GM12878 (cell line): ENCODE measurements around the gene POLR2B. TPM values are rescaled to one million over a fixed set of nuclear protein-coding genes. Genes with fewer than 3 reads are reported as not detected.

Experiments
- ASH2L ChIP-seq: fragments of 300-600, 200-600 bp; sonication (generic); IDR thresholded peaks from 2 replicates; pipeline ENCODE4 v1.6.1; 2017; ENCODE audit warnings: low read depth, mild to moderate bottlenecking, borderline replicate concordance
- ATF2 ChIP-seq: IDR thresholded peaks from 2 replicates; pipeline ENCODE4 v1.6.1; 2012; ENCODE audit warnings: low read length, inconsistent platforms
- BACH1 ChIP-seq: fragments of 450-650 bp; IDR thresholded peaks from 2 replicates; pipeline ENCODE4 v1.6.1; 2017; ENCODE audit warnings: mild to moderate bottlenecking, borderline replicate concordance
- BCL3 ChIP-seq: IDR thresholded peaks from 2 replicates; pipeline ENCODE4 v1.6.1; 2011; ENCODE audit warnings: borderline replicate concordance, low read depth, mild to moderate bottlenecking, moderate library complexity, low read length; ENCODE audit not compliant: insufficient read depth, poor library complexity, severe bottlenecking
- E2F8 ChIP-seq: fragments of 450-650 bp; IDR thresholded peaks from 2 replicates; pipeline ENCODE4 v1.6.1; 2018; ENCODE audit warnings: mild to moderate bottlenecking, low read depth, moderate library complexity; ENCODE audit not compliant: partially characterized antibody
- ELK1 ChIP-seq: IDR thresholded peaks from 2 replicates; pipeline ENCODE4 v1.6.1; 2012; ENCODE audit warnings: low read depth, low read length, improper control_type of control experiment
- ESRRA ChIP-seq: IDR thresholded peaks from 2 replicates; pipeline ENCODE4 v1.6.1; 2012; ENCODE audit warnings: mild to moderate bottlenecking, low read length, improper control_type of control experiment
- HDAC6 ChIP-seq: fragments of 200-600 bp; sonication (generic); IDR thresholded peaks from one replicate; pipeline ENCODE4 v1.8.0; 2017; ENCODE audit warnings: antibody characterized with exemption; ENCODE audit not compliant: unreplicated experiment
- KLF5 ChIP-seq: fragments of 450-650 bp; IDR thresholded peaks from 2 replicates; pipeline ENCODE4 v1.6.1; 2014; ENCODE audit warnings: mild to moderate bottlenecking; ENCODE audit not compliant: partially characterized antibody
- MXI1 ChIP-seq: fragments of 150-350 bp; IDR thresholded peaks from 2 replicates; pipeline ENCODE4 v1.6.1; 2011; ENCODE audit warnings: low read depth, mild to moderate bottlenecking, inconsistent platforms, low read length, improper control_type of control experiment
- NR2C1 ChIP-seq: fragments of 450-650 bp; IDR thresholded peaks from 2 replicates; pipeline ENCODE4 v1.6.1; 2017; ENCODE audit warnings: antibody characterized with exemption, mild to moderate bottlenecking, moderate library complexity
- NRF1 ChIP-seq: conservative IDR thresholded peaks from 2 replicates; pipeline ENCODE4 v1.6.1; 2011; ENCODE audit warnings: mild to moderate bottlenecking, low read depth, low read length, improper control_type of control experiment
- SKIL ChIP-seq: fragments of 450-650 bp; IDR thresholded peaks from 2 replicates; pipeline ENCODE4 v1.6.1; 2017; ENCODE audit warnings: mild to moderate bottlenecking, low read depth, inconsistent platforms; ENCODE audit not compliant: poor library complexity, severe bottlenecking
- YBX1 ChIP-seq: fragments of 450-650 bp; IDR thresholded peaks from 2 replicates; pipeline ENCODE4 v1.6.1; 2016; ENCODE audit warnings: antibody characterized with exemption
- ZNF687 ChIP-seq: fragments of 450-650 bp; IDR thresholded peaks from 2 replicates; pipeline ENCODE4 v1.6.1; 2017; ENCODE audit warnings: mild to moderate bottlenecking, moderate library complexity
- polyA plus RNA-seq, 11 experiments: library from polyadenylated mRNA; depleted of rRNA in 4 of 11; unstranded in 6 of 11; stranded (reverse) in 5 of 11; fragments of >200 nt; fragmentation: Nextera tagmentation in 4 of 11; fragmentation: Illumina TruSeq in 1 of 11; extraction: Ambion mirVana in 4 of 11; extraction: Trizol in 1 of 11; gene quantifications; 1 replicate in 1 of 11; 2 replicates in 10 of 11; pipeline versions ENCODE4 v1.2.1 to v1.2.3, GENCODE V29; 2011 to 2016; ENCODE audit warnings: inconsistent platforms in 2 of 11, missing spikeins in 2 of 11, low read depth in 1 of 11
- total RNA-seq, 4 experiments: library from RNA; depleted of rRNA in 3 of 4; stranded (reverse); fragments of >200 nt in 3 of 4; fragmentation: Illumina TruSeq in 1 of 4; extraction: Trizol in 1 of 4; gene quantifications; 2 replicates each; pipeline versions ENCODE4 v1.2.1 to v1.2.3, GENCODE V29; 2013 to 2021

The POLR2B gene
- total and polyA plus RNA-seq, 10 of the 15 experiments (the other 5 are each of a cell fraction or from before 2014, with no cell fraction given) = 46.0 to 183 (median 99.2) TPM

GRCh38 chr4:56977321-56978012 is 1.2 kb upstream of the POLR2B start, which contains the start of gene NOA1 (continued):
- TF ChIP-seq E2F8 (no peak), NR2C1 (peak; percentile 74), ATF2 (peak; percentile 36; the same call in 1 of the 2 replicates), NRF1 (0 out of 2 replicates have a peak, but pooled peaks have one; percentile 31), ZNF687 (0 out of 2 replicates have a peak, but pooled peaks have one; percentile 39), BCL3 (no peak), ESRRA (no peak), ASH2L (peak; percentile 46; the same call in 1 of the 2 replicates), HDAC6 (no peak), KLF5 (no peak), ELK1 (no peak), BACH1 (peak; percentile 63), YBX1 (no peak), MXI1 (peak; percentile 73), SKIL (peak; percentile 48)
